Lower leg skin (tissue), 3 donors: Measurements from ENCODE around the gene ECM2.

Source experiments
- POLR2A ChIP-seq, 2 donors: fragments of 450-650 bp; IDR thresholded peaks; one replicate each; pipeline ENCODE4 v1.6.1; 2016 to 2017; ENCODE audit warnings: antibody characterized with exemption in 2 of 2, mild to moderate bottlenecking in 1 of 2, moderate library complexity in 1 of 2
- TF ChIP-seq, protein P1 (sequence below), 3 donors: fragments of 450-650 bp; IDR thresholded peaks; one replicate each; pipeline ENCODE4 v1.5.1; 2016; ENCODE audit warnings: antibody characterized with exemption in 3 of 3, mild to moderate bottlenecking in 3 of 3, moderate library complexity in 2 of 3

GRCh38 chr9:92467041-92467440 is 68.7 kb downstream of the ECM2 start:
- TF ChIP-seq, protein P1, sequence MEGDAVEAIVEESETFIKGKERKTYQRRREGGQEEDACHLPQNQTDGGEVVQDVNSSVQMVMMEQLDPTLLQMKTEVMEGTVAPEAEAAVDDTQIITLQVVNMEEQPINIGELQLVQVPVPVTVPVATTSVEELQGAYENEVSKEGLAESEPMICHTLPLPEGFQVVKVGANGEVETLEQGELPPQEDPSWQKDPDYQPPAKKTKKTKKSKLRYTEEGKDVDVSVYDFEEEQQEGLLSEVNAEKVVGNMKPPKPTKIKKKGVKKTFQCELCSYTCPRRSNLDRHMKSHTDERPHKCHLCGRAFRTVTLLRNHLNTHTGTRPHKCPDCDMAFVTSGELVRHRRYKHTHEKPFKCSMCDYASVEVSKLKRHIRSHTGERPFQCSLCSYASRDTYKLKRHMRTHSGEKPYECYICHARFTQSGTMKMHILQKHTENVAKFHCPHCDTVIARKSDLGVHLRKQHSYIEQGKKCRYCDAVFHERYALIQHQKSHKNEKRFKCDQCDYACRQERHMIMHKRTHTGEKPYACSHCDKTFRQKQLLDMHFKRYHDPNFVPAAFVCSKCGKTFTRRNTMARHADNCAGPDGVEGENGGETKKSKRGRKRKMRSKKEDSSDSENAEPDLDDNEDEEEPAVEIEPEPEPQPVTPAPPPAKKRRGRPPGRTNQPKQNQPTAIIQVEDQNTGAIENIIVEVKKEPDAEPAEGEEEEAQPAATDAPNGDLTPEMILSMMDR (IDR thresholded peaks at IDR 0.05): no peak
- TF ChIP-seq POLR2A (IDR thresholded peaks at IDR 0.05): no peak
